GM23248 (cell line): ENCODE results near the gene STX5. TPM values are rescaled to one million over a fixed set of nuclear protein-coding genes. Genes with fewer than 3 reads are reported as not detected.
A peak's percentile ranks its signal among the peaks of the same experiment; 100 is the strongest.
"Not testable (repeated sequence)": the region's sequence is repeated elsewhere in the genome, so short reads cannot be mapped to it uniquely, and the experiment has no call there.

Experiments
- DNase-seq: peaks from one replicate; pipeline ENCODE4 v3.0.0-alpha.2; 2015
- H2AFZ ChIP-seq: fragments of 200-600 bp; sonication (generic); 2 replicates; pipeline ENCODE4 v1.6.1; 2016; ENCODE audit warnings: antibody characterized with exemption
- H3F3A ChIP-seq: fragments of 200-600 bp; sonication (generic); 2 replicates; pipeline ENCODE4 v1.6.1; 2016; ENCODE audit warnings: mild to moderate bottlenecking, antibody characterized with exemption, mixed run types; ENCODE audit not compliant: insufficient read depth
- H3K27ac ChIP-seq: fragments of 200-600 bp; sonication (generic); 2 replicates; pipeline ENCODE4 v1.5.1; 2016; ENCODE audit warnings: mild to moderate bottlenecking
- H3K27me3 ChIP-seq: fragments of 200-600 bp; sonication (generic); replicated peaks from 2 replicates; pipeline ENCODE4 v1.6.1; 2016; ENCODE audit warnings: mild to moderate bottlenecking; ENCODE audit not compliant: insufficient read depth
- H3K36me3 ChIP-seq: fragments of 200-600 bp; sonication (generic); 2 replicates; pipeline ENCODE4 v1.6.1; 2016; ENCODE audit warnings: low read depth, mild to moderate bottlenecking
- H3K4me1 ChIP-seq: fragments of 200-600 bp; sonication (generic); 2 replicates; pipeline ENCODE4 v1.6.1; 2016; ENCODE audit warnings: mild to moderate bottlenecking; ENCODE audit not compliant: insufficient read depth
- H3K4me2 ChIP-seq: fragments of 200-600 bp; sonication (generic); one replicate; pipeline ENCODE4 v1.6.1; 2016; ENCODE audit warnings: mild to moderate bottlenecking; ENCODE audit not compliant: unreplicated experiment
- H3K4me3 ChIP-seq: fragments of 200-600 bp; sonication (generic); 2 replicates; pipeline ENCODE4 v1.5.1; 2016; ENCODE audit warnings: mild to moderate bottlenecking
- H3K79me2 ChIP-seq: fragments of 200-600 bp; sonication (generic); 2 replicates; pipeline ENCODE4 v1.6.1; 2016; ENCODE audit warnings: mild to moderate bottlenecking; ENCODE audit not compliant: insufficient read depth
- H3K9ac ChIP-seq: fragments of 200-600 bp; sonication (generic); 2 replicates; pipeline ENCODE4 v1.6.1; 2016; ENCODE audit warnings: mild to moderate bottlenecking
- H3K9me2 ChIP-seq: fragments of 200-600 bp; sonication (generic); 2 replicates; pipeline ENCODE4 v1.6.1; 2016; ENCODE audit warnings: mixed run types, mild to moderate bottlenecking, moderate library complexity; ENCODE audit not compliant: insufficient read depth
- H3K9me3 ChIP-seq: fragments of 200-600 bp; sonication (generic); one replicate; pipeline ENCODE4 v1.6.1; 2017; ENCODE audit warnings: low read depth
- H4K20me1 ChIP-seq: fragments of 200-600 bp; sonication (generic); 2 replicates; pipeline ENCODE4 v1.6.0; 2016; ENCODE audit not compliant: insufficient read depth
- EZH2 ChIP-seq: fragments of 200-600 bp; sonication (generic); IDR thresholded peaks from 2 replicates; pipeline ENCODE4 v1.6.1; 2018; ENCODE audit warnings: antibody characterized with exemption, mild to moderate bottlenecking; ENCODE audit not compliant: insufficient read depth, poor library complexity, severe bottlenecking
- EZH2phosphoT487 ChIP-seq: fragments of 200-600 bp; sonication (generic); IDR thresholded peaks from 2 replicates; pipeline ENCODE4 v1.6.1; 2018; ENCODE audit warnings: antibody characterized with exemption, moderate library complexity, mild to moderate bottlenecking, low read depth; ENCODE audit not compliant: insufficient read depth
- WGBS, 2 experiments: methylation state at CpG; one replicate each; pipeline ENCODE4 v1.1.6; 2015 to 2017; ENCODE audit warnings: low lambda C conversion rate in 2 of 2, low coverage in 1 of 2; ENCODE audit errors: missing lambda C conversion rate in 2 of 2; 5-methylcytosine and 5-hydroxymethylcytosine counted together
- in situ Hi-C: fragments of 300-500 bp; cut with MboI; formaldehyde crosslinking; loops from 2 replicates; pipeline ENCODE4 v1.15.0; 2020
- polyA plus RNA-seq: library from polyadenylated mRNA; unstranded; fragments of >200 nt; fragmentation: Nextera tagmentation; extraction: Ambion mirVana; gene quantifications from 2 replicates; pipeline ENCODE4 v1.2.1, GENCODE V29; 2016
- total RNA-seq: library from RNA; depleted of rRNA; stranded (reverse); fragments of >200 nt; shearing (Covaris generic); gene quantifications from 2 replicates; pipeline ENCODE4 v1.2.3, GENCODE V29; 2014

The STX5 gene
- total and polyA plus RNA-seq, 2 experiments from 2014 or later = 34.0 to 43.9 TPM

GRCh38 chr11:62865635-62866034 lies 33.8 kb upstream of the STX5 start:
- Histone ChIP-seq H3K36me3 (no peaks in the 10 kb centered on the region), H3K4me3 (no peak overlapping the region), H2AFZ (no peak overlapping the region), H3K4me1 (peaks cover 9% of the 10 kb centered on the region; the same call in 1 of the 2 replicates), H3K4me2 (no peak overlapping the region), H3K9ac (no peak overlapping the region), H3K9me3 (no peaks in the 10 kb centered on the region), H3K27ac (no peak overlapping the region), H3K27me3 (no peaks in the 10 kb centered on the region), H3K79me2 (peaks cover 14% of the 10 kb centered on the region; the same call in 1 of the 2 replicates), H4K20me1 (no peaks in the 10 kb centered on the region), H3F3A (peaks cover 12% of the 10 kb centered on the region; the same call in 1 of the 2 replicates), H3K9me2 (no peaks in the 10 kb centered on the region)
- in situ Hi-C loops = no loop called here
- TF ChIP-seq EZH2phosphoT487 (no peak), EZH2 (no peak)
- DNase-seq = no peak
- 62 to 63% methylated on average over 6 of the region's 6 CpGs for WGBS, 2 experiments

GRCh38 chr11:62863687-62864335 lies 32.0 kb upstream of the STX5 start:
- Histone ChIP-seq H3K4me1 (peaks cover 9% of the 10 kb centered on the region; the same call in 1 of the 2 replicates), H3K4me2 (peak overlapping the region; percentile 44), H3K27ac (no peak overlapping the region), H3K4me3 (no peak overlapping the region), H3K9me2 (no peaks in the 10 kb centered on the region), H3K79me2 (peaks cover 14% of the 10 kb centered on the region; the same call in 1 of the 2 replicates), H2AFZ (no peak overlapping the region), H4K20me1 (no peaks in the 10 kb centered on the region), H3K36me3 (no peaks in the 10 kb centered on the region), H3K9me3 (no peaks in the 10 kb centered on the region), H3K9ac (0 out of 2 replicates have a peak overlapping the region, but pooled peaks have one; percentile 18), H3F3A (peaks cover 12% of the 10 kb centered on the region; the same call in 1 of the 2 replicates), H3K27me3 (no peaks in the 10 kb centered on the region)
- 43 to 46% methylated on average over 4 of the region's 4 CpGs for WGBS, 2 experiments
- TF ChIP-seq EZH2 (no peak), EZH2phosphoT487 (no peak)
- peak; percentile 50 for DNase-seq
- in situ Hi-C loops = no loop called here

- H3K9me2 ChIP-seq, H3K9ac ChIP-seq, H3K27me3 ChIP-seq, H3K4me1 ChIP-seq, H2AFZ ChIP-seq, H3K4me3 ChIP-seq, H4K20me1 ChIP-seq, DNase-seq, in situ Hi-C loops, H3K4me2 ChIP-seq, H3K36me3 ChIP-seq, H3K27ac ChIP-seq, H3K9me3 ChIP-seq: not testable (repeated sequence)
- 93 to 96% methylated on average over 16 of the region's 16 CpGs for WGBS, 2 experiments
- H3F3A ChIP-seq = peaks cover 12% of the 10 kb centered on the region; the same call in 1 of the 2 replicates
- H3K79me2 ChIP-seq = peaks cover 23% of the 10 kb centered on the region
Observed at GRCh38 chr11:62861564-62862192, 29.8 kb upstream of the STX5 start.

GRCh38 chr11:62860835-62861563 lies 29.1 kb upstream of the STX5 start:
- Histone ChIP-seq H3K9ac (no peak overlapping the region), H2AFZ (no peak overlapping the region), H3K4me3 (no peak overlapping the region), H4K20me1 (no peaks in the 10 kb centered on the region), H3K9me2 (no peaks in the 10 kb centered on the region), H3K79me2 (peaks cover 25% of the 10 kb centered on the region), H3K4me1 (peaks cover 9% of the 10 kb centered on the region; the same call in 1 of the 2 replicates), H3K9me3 (no peaks in the 10 kb centered on the region), H3K27me3 (no peaks in the 10 kb centered on the region), H3K36me3 (no peaks in the 10 kb centered on the region), H3K27ac (no peak overlapping the region), H3F3A (peaks cover 12% of the 10 kb centered on the region; the same call in 1 of the 2 replicates), H3K4me2 (no peak overlapping the region)
- in situ Hi-C loops = no loop called here
- TF ChIP-seq EZH2 = no peak
- no peak for TF ChIP-seq EZH2phosphoT487
- no peak for DNase-seq
- 93 to 94% methylated on average over 5 of the region's 5 CpGs for WGBS, 2 experiments

GRCh38 chr11:62859281-62859703 lies 27.4 kb upstream of the STX5 start:
- H4K20me1 ChIP-seq, in situ Hi-C loops, H3K9me3 ChIP-seq, H3K27ac ChIP-seq, H3K27me3 ChIP-seq, H3K9me2 ChIP-seq, H3K4me3 ChIP-seq, H3K9ac ChIP-seq, H3K4me1 ChIP-seq, H2AFZ ChIP-seq, H3K36me3 ChIP-seq, DNase-seq, H3K4me2 ChIP-seq: not testable (repeated sequence)
- peaks cover 23% of the 10 kb centered on the region for H3F3A ChIP-seq
- H3K79me2 ChIP-seq = peaks cover 36% of the 10 kb centered on the region
- 89% methylated on average over 8 of the region's 8 CpGs for WGBS, 2 experiments
